Naive thymus-derived CD4-positive, alpha-beta T cell (primary cell): ENCODE measurements around the gene ATP6AP2. TPM values are rescaled to one million over a fixed set of nuclear protein-coding genes. Genes with fewer than 3 reads are reported as not detected.
"Not testable (repeated sequence)": the region's sequence is repeated elsewhere in the genome, so short reads cannot be mapped to it uniquely, and the experiment has no call there.

ENCODE experiments used
- ATAC-seq: fragments of 150-1000 bp; cut with Tn5 transposase; 2 replicates; pipeline ENCODE4 v1.10.0; 2021; ENCODE audit warnings: mild to moderate bottlenecking, moderate library complexity
- CTCF ChIA-PET: fragments of 350-600 bp; sonication (Branson Sonifier 250); formaldehyde crosslinking; loops from one replicate; lab custom pipeline; 2021; ENCODE audit warnings: antibody characterized with exemption; lab: Charles Lee
- POLR2A ChIA-PET: fragments of 350-600 bp; sonication (Branson Sonifier 250); formaldehyde crosslinking; loops from one replicate; lab custom pipeline; 2021; ENCODE audit warnings: antibody characterized with exemption, inconsistent platforms; lab: Charles Lee
- DNase-seq, 9 donors: peaks; one replicate each; pipeline versions ENCODE4 v3.0.0 to v3.0.0-alpha.2; 2020 to 2022; ENCODE audit warnings: mixed read lengths in 1 of 9
- H3K27ac ChIP-seq: one replicate; pipeline ENCODE4 v1.7.0; 2013; ENCODE audit warnings: mild to moderate bottlenecking, low read depth, low read length, moderate library complexity
- H3K27me3 ChIP-seq, 2 donors: one replicate each; pipeline ENCODE4 v1.7.0; 2013; ENCODE audit warnings: low read length in 2 of 2, mild to moderate bottlenecking in 2 of 2, moderate library complexity in 2 of 2; ENCODE audit not compliant: control insufficient read depth in 2 of 2, insufficient read depth in 2 of 2
- H3K36me3 ChIP-seq, 3 experiments: 1 replicate in 2 of 3; 2 replicates in 1 of 3; pipeline ENCODE4 v1.7.0; 2013; ENCODE audit warnings: low read length in 3 of 3, mild to moderate bottlenecking in 3 of 3, moderate library complexity in 1 of 3; ENCODE audit not compliant: insufficient read depth in 3 of 3, control insufficient read depth in 2 of 3
- H3K4me1 ChIP-seq, 2 donors: one replicate each; pipeline ENCODE4 v1.7.0; 2013; ENCODE audit warnings: low read length in 2 of 2, mild to moderate bottlenecking in 2 of 2, moderate library complexity in 1 of 2; ENCODE audit not compliant: control insufficient read depth in 2 of 2, insufficient read depth in 2 of 2
- H3K4me3 ChIP-seq: 2 replicates; pipeline ENCODE4 v1.7.0; 2013; ENCODE audit warnings: mild to moderate bottlenecking, low read length
- H3K9me3 ChIP-seq, 3 experiments: 1 replicate in 2 of 3; 2 replicates in 1 of 3; pipeline ENCODE4 v1.7.0; 2013; ENCODE audit warnings: low read length in 3 of 3; ENCODE audit not compliant: control insufficient read depth in 2 of 3
- H3K27ac Mint-ChIP-seq, 9 donors: one replicate each; pipeline ENCODE4 v1.8.0; 2020 to 2022; ENCODE audit warnings: mixed read lengths in 9 of 9, mild to moderate bottlenecking in 8 of 9, moderate library complexity in 5 of 9, inconsistent platforms in 2 of 9
- H3K27me3 Mint-ChIP-seq, 5 donors: one replicate each; pipeline ENCODE4 v1.8.0; 2021 to 2022; ENCODE audit warnings: mixed read lengths in 5 of 5, mild to moderate bottlenecking in 1 of 5
- H3K36me3 Mint-ChIP-seq, 5 donors: one replicate each; pipeline ENCODE4 v1.8.0; 2020 to 2022; ENCODE audit warnings: mixed read lengths in 5 of 5, mild to moderate bottlenecking in 3 of 5, inconsistent platforms in 1 of 5
- H3K4me1 Mint-ChIP-seq, 7 donors: one replicate each; pipeline ENCODE4 v1.8.0; 2020 to 2022; ENCODE audit warnings: mixed read lengths in 7 of 7, mild to moderate bottlenecking in 3 of 7, inconsistent platforms in 1 of 7
- H3K4me3 Mint-ChIP-seq, 10 donors: one replicate each; pipeline ENCODE4 v1.8.0; 2020 to 2022; ENCODE audit warnings: mild to moderate bottlenecking in 10 of 10, mixed read lengths in 10 of 10, moderate library complexity in 6 of 10, inconsistent platforms in 2 of 10
- H3K9me3 Mint-ChIP-seq, 11 donors: one replicate each; pipeline ENCODE4 v1.8.0; 2020 to 2022; ENCODE audit warnings: mixed read lengths in 11 of 11, mild to moderate bottlenecking in 4 of 11, inconsistent platforms in 1 of 11, moderate library complexity in 1 of 11
- intact Hi-C, 2 donors: fragments of 100-400 bp; cut with micrococcal nuclease; formaldehyde crosslinking; loops; one replicate each; pipeline ENCODE4 v1.15.1; 2023
- polyA plus RNA-seq, 2 donors: library from polyadenylated mRNA; unstranded; fragments of 300-500 nt; fragmentation: Illumina TruSeq; gene quantifications; one replicate each; pipeline ENCODE4 v1.2.3, GENCODE V29; 2021
- total RNA-seq, 6 experiments: library from RNA in 5 of 6; stranded (reverse) in 5 of 6; gene quantifications; 1 replicate in 5 of 6; 2 replicates in 1 of 6; pipeline ENCODE4 v1.2.3 and lab custom pipeline; 2021 to 2026

ATP6AP2 gene
- total and polyA plus RNA-seq, 7 experiments from 2014 or later: 72.0 to 195 (median 87.6) TPM

DNA sequence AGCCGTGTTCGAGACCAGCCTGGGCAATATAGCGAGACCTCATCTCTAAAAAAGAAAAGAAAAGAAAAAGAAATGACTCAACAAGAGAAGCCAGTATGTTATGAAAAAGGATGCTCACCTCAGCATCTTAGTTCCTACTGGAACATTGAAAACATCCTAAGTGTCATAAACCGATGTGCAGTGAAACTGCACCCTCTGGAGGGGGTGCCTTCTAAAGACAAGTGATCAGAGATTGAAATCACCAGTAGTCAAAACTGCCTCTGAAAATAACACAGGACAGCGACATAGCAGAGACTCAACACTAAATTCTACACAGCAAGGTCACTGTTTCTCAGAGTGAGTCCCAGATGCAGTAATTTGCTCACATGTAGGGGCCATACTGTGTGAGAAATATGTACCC lies 28.0 kb upstream of the ATP6AP2 start:
- no peaks in the 10 kb centered on the region for H3K36me3 Mint-ChIP-seq

DNA sequence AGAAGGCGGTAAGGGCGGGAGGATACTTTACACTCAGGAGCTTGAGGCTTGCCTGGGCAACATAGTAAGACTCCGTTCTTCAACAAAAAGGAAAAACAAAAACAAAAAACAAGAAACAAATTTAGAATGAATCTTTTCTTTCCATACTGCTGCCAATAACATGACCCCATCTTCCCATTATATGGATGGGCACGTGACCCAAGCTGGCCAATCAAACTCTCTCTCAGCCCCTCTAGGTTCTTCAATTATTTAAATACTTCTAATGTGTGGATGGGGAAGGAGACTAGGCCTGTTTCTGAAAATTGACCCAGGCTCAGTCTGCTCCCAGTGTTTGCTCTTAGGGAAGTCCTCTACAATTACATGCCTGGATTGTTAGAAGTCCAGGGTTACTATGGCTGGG lies 22.2 kb upstream of the ATP6AP2 start:
- POLR2A ChIA-PET: no interaction called here
- no peaks in the 10 kb centered on the region for H3K36me3 ChIP-seq
- DNase-seq (no peak), ATAC-seq (no peak)
- no peaks in the 10 kb centered on the region for H3K27me3 ChIP-seq
- no peaks in the 10 kb centered on the region for H3K4me1 Mint-ChIP-seq
- no peak overlapping the region for H3K27ac Mint-ChIP-seq
- no peak overlapping the region for H3K27ac ChIP-seq
- H3K9me3 ChIP-seq: no peaks in the 10 kb centered on the region
- no peaks in the 10 kb centered on the region for H3K4me1 ChIP-seq
- CTCF ChIA-PET: no interaction called here
- no peaks in the 10 kb centered on the region for H3K9me3 Mint-ChIP-seq
- intact Hi-C loops: no loop called here
- H3K4me3 ChIP-seq: no peak overlapping the region
- no peaks in the 10 kb centered on the region for H3K36me3 Mint-ChIP-seq
- no peak overlapping the region for H3K4me3 Mint-ChIP-seq
- no peaks in the 10 kb centered on the region for H3K27me3 Mint-ChIP-seq

More for the DNA sequence above, 28.0 kb upstream of the ATP6AP2 start:
- Mint-ChIP-seq H3K4me1 (no peaks in the 10 kb centered on the region), H3K27me3 (peaks cover 0 to 3% (median 0%) of the 10 kb centered on the region in 5 donors), H3K9me3 (no peaks in the 10 kb centered on the region), H3K27ac (no peak overlapping the region), H3K4me3 (no peak overlapping the region)
- H3K36me3 ChIP-seq: no peaks in the 10 kb centered on the region
- no peak overlapping the region for H3K4me3 ChIP-seq
- DNase-seq (no peak), ATAC-seq (no peak)
- no peaks in the 10 kb centered on the region for H3K4me1 ChIP-seq
- no peaks in the 10 kb centered on the region for H3K9me3 ChIP-seq
- POLR2A ChIA-PET: no interaction called here
- CTCF ChIA-PET: interaction anchor here (1.0 kb wide), 1 partner anchor 9 kb away, joined by 3 read pairs; no protein-coding TSS in a partner anchor
- intact Hi-C loops: no loop called here
- H3K27ac ChIP-seq: no peak overlapping the region
- H3K27me3 ChIP-seq: no peaks in the 10 kb centered on the region

DNA sequence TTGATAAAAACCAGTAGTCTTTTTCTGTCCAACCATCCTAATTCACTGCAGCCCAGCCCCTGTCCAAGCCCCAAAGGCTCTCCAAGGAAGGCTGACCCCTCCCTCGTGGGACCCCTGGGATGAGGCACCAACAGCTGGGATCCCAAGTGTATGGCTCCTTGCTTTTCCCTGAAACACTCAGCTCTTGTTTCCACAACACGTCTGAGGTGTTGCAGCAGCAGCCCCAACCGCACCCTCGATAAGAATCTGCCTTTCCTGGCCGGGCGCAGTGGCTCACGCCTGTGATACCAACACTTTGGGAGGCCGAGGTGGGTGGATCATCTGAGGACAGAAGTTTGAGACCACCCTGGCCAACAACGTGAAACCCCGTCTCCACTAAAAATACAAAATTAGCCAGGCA lies 17.0 kb upstream of the ATP6AP2 start:
- no peaks in the 10 kb centered on the region for H3K27me3 ChIP-seq
- CTCF ChIA-PET: no interaction called here
- Mint-ChIP-seq H3K27me3 (peaks cover 0 to 5% (median 0%) of the 10 kb centered on the region in 5 donors), H3K9me3 (no peaks in the 10 kb centered on the region), H3K27ac (no peak overlapping the region), H3K36me3 (no peaks in the 10 kb centered on the region), H3K4me3 (no peak overlapping the region), H3K4me1 (no peaks in the 10 kb centered on the region)
- no peaks in the 10 kb centered on the region for H3K4me1 ChIP-seq
- no peaks in the 10 kb centered on the region for H3K36me3 ChIP-seq
- no peak overlapping the region for H3K4me3 ChIP-seq
- no peak overlapping the region for H3K27ac ChIP-seq
- intact Hi-C loops: no loop called here
- no peak for ATAC-seq
- no peak for DNase-seq
- POLR2A ChIA-PET: no interaction called here
- no peaks in the 10 kb centered on the region for H3K9me3 ChIP-seq

DNA sequence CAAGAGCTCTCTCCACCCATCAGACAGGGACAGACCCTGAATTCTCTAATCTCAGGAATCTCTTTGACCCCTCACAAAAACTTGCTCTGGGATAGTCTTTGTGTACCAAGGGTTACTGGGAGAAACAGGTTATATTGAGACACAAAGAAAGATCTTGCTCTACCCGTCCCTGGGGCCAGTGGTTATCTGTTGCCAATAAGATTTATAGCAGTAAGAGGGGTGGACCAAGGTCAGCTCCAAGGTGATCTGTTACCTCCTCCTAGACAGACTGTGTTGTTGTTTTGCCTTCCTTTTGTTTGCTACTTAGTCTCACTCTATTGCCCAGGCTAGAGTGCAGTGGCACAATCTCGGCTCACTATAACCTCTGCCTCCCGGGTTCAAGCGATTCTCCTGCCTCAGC lies 16.3 kb upstream of the ATP6AP2 start:
- Mint-ChIP-seq H3K4me3 (no peak overlapping the region), H3K27ac (no peak overlapping the region), H3K36me3 (no peaks in the 10 kb centered on the region), H3K27me3 (peaks cover 0 to 5% (median 0%) of the 10 kb centered on the region in 5 donors), H3K9me3 (no peaks in the 10 kb centered on the region), H3K4me1 (no peaks in the 10 kb centered on the region)
- no peak overlapping the region for H3K27ac ChIP-seq
- DNase-seq (no peak), ATAC-seq (no peak)
- H3K9me3 ChIP-seq: no peaks in the 10 kb centered on the region
- CTCF ChIA-PET: no interaction called here
- H3K4me3 ChIP-seq: no peak overlapping the region
- H3K36me3 ChIP-seq: no peaks in the 10 kb centered on the region
- POLR2A ChIA-PET: interaction anchor here (1.2 kb wide), 1 partner anchor 171 kb away, joined by 3 read pairs; the partner anchor contains the start of gene MED14
- no peaks in the 10 kb centered on the region for H3K27me3 ChIP-seq
- intact Hi-C loops: no loop called here
- H3K4me1 ChIP-seq: no peaks in the 10 kb centered on the region

DNA sequence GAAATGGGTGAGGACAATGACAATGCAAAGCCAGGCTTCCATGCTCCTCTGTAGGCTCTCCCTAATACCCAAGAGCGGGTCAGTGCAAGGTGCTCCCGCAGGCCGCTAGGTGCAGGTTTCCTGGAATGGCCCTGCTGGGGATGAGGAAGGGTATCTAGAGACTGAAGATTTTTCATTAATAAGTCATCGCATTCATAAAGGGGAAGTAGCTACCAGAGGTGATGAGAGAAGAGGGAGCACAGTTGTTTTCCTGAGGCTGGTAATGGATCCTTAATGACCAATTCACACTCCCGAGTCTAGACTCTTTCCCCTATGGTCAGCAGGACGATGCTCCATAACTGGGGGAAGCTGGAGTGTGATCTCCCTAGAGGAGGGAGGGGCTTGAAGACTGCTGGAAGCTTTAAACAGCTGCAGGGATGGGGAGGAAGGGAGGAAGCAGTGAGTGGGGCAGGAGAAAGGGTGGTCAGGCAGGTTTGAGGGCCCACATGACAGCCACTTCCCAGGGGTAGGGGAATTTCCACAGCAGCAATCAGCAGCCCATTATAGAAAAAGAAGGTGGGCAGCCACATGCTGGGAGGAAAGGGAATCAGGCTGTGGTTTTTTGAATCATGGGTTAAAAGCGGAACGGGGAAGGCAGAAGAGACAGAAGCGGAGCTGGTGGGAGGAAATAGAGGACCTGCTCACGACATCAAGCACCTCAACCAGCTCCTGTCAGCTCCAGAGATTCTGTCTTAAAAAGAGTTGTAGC lies 10.2 kb upstream of the ATP6AP2 start:
- POLR2A ChIA-PET: interaction anchor here (2.8 kb wide), 1 partner anchor 11 kb away, joined by 10 read pairs; the partner anchor contains the start of gene ATP6AP2
- Histone ChIP-seq H3K27ac (peak overlapping the region; percentile 63), H3K9me3 (no peaks in the 10 kb centered on the region), H3K4me1 (no peaks in the 10 kb centered on the region), H3K36me3 (no peaks in the 10 kb centered on the region), H3K27me3 (no peaks in the 10 kb centered on the region), H3K4me3 (peak overlapping the region; percentile 45)
- CTCF ChIA-PET: interaction anchor here (0.6 kb wide), 1 partner anchor 114 kb away, joined by 3 read pairs; no protein-coding TSS in a partner anchor
- no peaks in the 10 kb centered on the region for H3K36me3 Mint-ChIP-seq
- ATAC-seq (peak; percentile 60), DNase-seq (peak in 5 of 9 donors; percentile 7 to 22 (median 20))
- intact Hi-C loops: loop anchor here in 1 of 2 donors (1.0 kb wide), 1 partner anchor 10 kb away; the partner anchor contains the start of gene ATP6AP2
- peaks cover 0 to 5% (median 0%) of the 10 kb centered on the region in 5 donors for H3K27me3 Mint-ChIP-seq
- no peaks in the 10 kb centered on the region for H3K9me3 Mint-ChIP-seq
- peaks cover 9 to 19% (median 11%) of the 10 kb centered on the region in 7 donors for H3K4me1 Mint-ChIP-seq
- peak overlapping the region; percentile 83 to 90 (median 88) for H3K4me3 Mint-ChIP-seq
- H3K27ac Mint-ChIP-seq: peak overlapping the region; percentile 85 to 94 (median 92)

DNA sequence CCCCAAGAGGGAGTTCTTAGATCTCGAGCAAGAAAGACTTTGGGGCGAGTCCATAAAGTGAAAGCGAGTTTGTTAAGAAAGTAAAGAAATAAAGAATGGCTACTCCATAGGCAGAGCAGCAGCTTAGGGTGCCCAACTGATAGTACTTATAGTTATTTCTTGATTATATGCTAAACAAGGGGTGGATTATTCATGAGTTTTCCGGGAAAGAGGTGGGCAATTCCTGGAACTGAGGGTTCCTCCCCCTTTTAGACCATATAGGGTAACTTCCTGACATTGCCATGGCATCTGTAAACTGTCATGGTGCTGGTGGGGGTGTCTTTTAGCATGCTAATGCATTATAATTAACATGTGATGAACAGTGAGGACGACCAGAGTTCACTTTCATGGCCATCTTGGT lies 9.6 kb upstream of the ATP6AP2 start:
- Histone ChIP-seq H3K4me3 (peak overlapping the region; percentile 45), H3K27ac (peak overlapping the region; percentile 63)
- H3K36me3 Mint-ChIP-seq, H3K36me3 ChIP-seq, H3K9me3 Mint-ChIP-seq, H3K27me3 ChIP-seq, H3K9me3 ChIP-seq, H3K4me1 ChIP-seq, ATAC-seq, H3K27me3 Mint-ChIP-seq: not testable (repeated sequence)
- intact Hi-C loops: loop anchor here in 1 of 2 donors (1.0 kb wide), 1 partner anchor 9 kb away; the partner anchor contains the start of gene ATP6AP2
- DNase-seq: peak in 8 of 9 donors; percentile 22 to 58 (median 42)
- Mint-ChIP-seq H3K4me1 (peaks cover 9 to 19% (median 11%) of the 10 kb centered on the region in 7 donors), H3K4me3 (peak overlapping the region; percentile 83 to 90 (median 88)), H3K27ac (peak overlapping the region; percentile 85 to 94 (median 92))
- ChIA-PET POLR2A (interaction anchor here (2.8 kb wide), 1 partner anchor 10 kb away, joined by 10 read pairs; the partner anchor contains the start of gene ATP6AP2), CTCF (interaction anchor here (0.6 kb wide), 2 partner anchors 25 to 113 kb away, joined by 3 read pairs; no protein-coding TSS in a partner anchor)
